Measurements from ENCODE around the gene TARS1.

- no peak for TF ChIP-seq CTCF (conservative IDR thresholded peaks at IDR 0.05; ENCODE audit: low read length)
- TF ChIP-seq EZH2phosphoT487 (IDR thresholded peaks at IDR 0.05; ENCODE audit: borderline replicate concordance), result no peak
Observed at GRCh38 chr5:33422191-33422590, 18.6 kb upstream of the TARS1 start.

Measured in Loucy (cell line).